HFF-Myc (cell line): ENCODE data around the gene PLB1.

Experiments used
- DNase-seq: peaks from one replicate; pipeline ENCODE4 v3.0.0-alpha.2; 2011; ENCODE audit warnings: low read depth; ENCODE audit errors: extremely low read depth
- H3K4me3 ChIP-seq: replicated peaks from 2 replicates; pipeline ENCODE4 v1.5.1; 2011; ENCODE audit warnings: low read depth, mild to moderate bottlenecking, control low read depth, low read length
- CTCF ChIP-seq: IDR thresholded peaks from 2 replicates; pipeline ENCODE4 v1.5.1; 2012; ENCODE audit warnings: mild to moderate bottlenecking, low read depth, low read length, control low read depth; ENCODE audit errors: missing control alignments

PLB1 gene

GRCh38 chr2:28623582-28624405 is 127.9 kb downstream of the PLB1 start:
- no peak for TF ChIP-seq CTCF
- DNase-seq: no peak
- no peak overlapping the region for H3K4me3 ChIP-seq

GRCh38 chr2:28624436-28624792 is 128.6 kb downstream of the PLB1 start:
- TF ChIP-seq CTCF: no peak
- DNase-seq: no peak
- no peak overlapping the region for H3K4me3 ChIP-seq

- no peak for DNase-seq
- no peak overlapping the region for H3K4me3 ChIP-seq
- TF ChIP-seq CTCF: no peak
Observed at GRCh38 chr2:28624793-28625701, 129.2 kb downstream of the PLB1 start.

- no peak for DNase-seq
- H3K4me3 ChIP-seq: no peak overlapping the region
- no peak for TF ChIP-seq CTCF
Observed at GRCh38 chr2:28626376-28626775, 130.5 kb downstream of the PLB1 start.

- no peak overlapping the region for H3K4me3 ChIP-seq
- DNase-seq: no peak
- no peak for TF ChIP-seq CTCF
Observed at GRCh38 chr2:28626891-28627421, 131.1 kb downstream of the PLB1 start.

- no peak for TF ChIP-seq CTCF
- no peak for DNase-seq
- H3K4me3 ChIP-seq: no peak overlapping the region
Observed at GRCh38 chr2:28627722-28628480, 132.0 kb downstream of the PLB1 start.
